Effector CD4-positive, alpha-beta T cell (primary cell): Measurements from ENCODE around the gene TEX13B.

Experiments used
- DNase-seq: peaks from one replicate; pipeline ENCODE4 v3.0.0-alpha.2; 2020

Gene TEX13B

GRCh38 chrX:107935664-107936433 is 46.3 kb downstream of the TEX13B start:
- no peak for DNase-seq

- DNase-seq, result no peak
Measured at GRCh38 chrX:107935200-107935599, 47.0 kb downstream of the TEX13B start.

- no peak for DNase-seq
Measured at GRCh38 chrX:107934262-107934661, 47.9 kb downstream of the TEX13B start.
